Measurements from ENCODE around the gene CNTNAP4. TPM values are rescaled to one million over a fixed set of nuclear protein-coding genes. Genes with fewer than 3 reads are reported as not detected.

The CNTNAP4 gene
- total and polyA plus RNA-seq, 4 donors, result 0.06 to 0.09 TPM; not detected in 2

DNA sequence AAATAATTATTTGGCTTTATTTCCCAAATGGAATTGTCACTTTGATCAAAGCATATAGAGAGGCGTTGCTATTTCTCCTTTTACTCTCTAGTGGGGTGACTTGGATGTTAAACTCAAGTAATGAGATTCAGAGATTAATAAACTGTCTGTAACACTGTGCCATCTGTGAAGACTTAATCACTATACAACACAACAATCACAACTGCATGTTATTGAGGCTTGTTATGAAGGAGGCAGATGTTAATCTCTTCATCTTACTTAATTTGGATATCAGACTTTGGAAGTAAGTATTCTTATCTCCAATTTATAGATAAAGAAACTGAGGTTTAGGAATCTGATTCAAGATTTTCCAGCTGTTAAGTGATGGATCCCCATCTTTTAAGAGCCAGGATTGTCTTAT lies 132.5 kb downstream of the CNTNAP4 start:
- no peak for DNase-seq (ENCODE audit: low spot score)
- WGBS, result 80% methylated on average over 1 of the region's 1 CpG

More for the DNA sequence above, 132.5 kb downstream of the CNTNAP4 start:
- Histone ChIP-seq H3K36me3 (ENCODE audit: control insufficient read depth in 4 of 4, insufficient read depth in 3 of 4, low read depth in 1 of 4, low read length in 3 of 4) (no peaks in the 10 kb centered on the region), H3K4me3 (ENCODE audit: low read depth in 1 of 3, low read length in 3 of 3) (no peak overlapping the region), H3K4me1 (ENCODE audit: control insufficient read depth in 4 of 4, insufficient read depth in 4 of 4, low read length in 3 of 4) (no peaks in the 10 kb centered on the region), H3K9ac (ENCODE audit: low read depth in 1 of 2, low read length in 2 of 2) (no peak overlapping the region), H3K27ac (ENCODE audit: low read depth in 1 of 2, low read length in 2 of 2) (no peak overlapping the region), H3K27me3 (ENCODE audit: control insufficient read depth in 4 of 4, insufficient read depth in 4 of 4, low read length in 3 of 4) (no peaks in the 10 kb centered on the region), H3K9me3 (ENCODE audit: control insufficient read depth in 4 of 4, low read length in 3 of 4) (peaks cover 0 to 6% (median 0%) of the 10 kb centered on the region in 4 donors)
- TF ChIP-seq MAX (IDR thresholded peaks at IDR 0.05) (no peak), HNF4G (IDR thresholded peaks at IDR 0.05) (no peak), ZBTB33 (IDR thresholded peaks at IDR 0.05) (no peak), CTCF (IDR thresholded peaks at IDR 0.05; ENCODE audit: low read depth, low read length, missing input control) (no peak), GABPA (IDR thresholded peaks at IDR 0.05 in 1 of 2, conservative IDR thresholded peaks at IDR 0.05 in 1 of 2) (no peak), RAD21 (IDR thresholded peaks at IDR 0.05) (no peak), TAF1 (conservative IDR thresholded peaks at IDR 0.05) (no peak), FOXA1 (IDR thresholded peaks at IDR 0.05) (no peak), YY1 (IDR thresholded peaks at IDR 0.05) (no peak), SP1 (IDR thresholded peaks at IDR 0.05) (no peak), HNF4A (conservative IDR thresholded peaks at IDR 0.05) (no peak), ATF3 (IDR thresholded peaks at IDR 0.05) (no peak), NR2F2 (IDR thresholded peaks at IDR 0.05) (no peak)
- TF ChIP-seq, protein P1, sequence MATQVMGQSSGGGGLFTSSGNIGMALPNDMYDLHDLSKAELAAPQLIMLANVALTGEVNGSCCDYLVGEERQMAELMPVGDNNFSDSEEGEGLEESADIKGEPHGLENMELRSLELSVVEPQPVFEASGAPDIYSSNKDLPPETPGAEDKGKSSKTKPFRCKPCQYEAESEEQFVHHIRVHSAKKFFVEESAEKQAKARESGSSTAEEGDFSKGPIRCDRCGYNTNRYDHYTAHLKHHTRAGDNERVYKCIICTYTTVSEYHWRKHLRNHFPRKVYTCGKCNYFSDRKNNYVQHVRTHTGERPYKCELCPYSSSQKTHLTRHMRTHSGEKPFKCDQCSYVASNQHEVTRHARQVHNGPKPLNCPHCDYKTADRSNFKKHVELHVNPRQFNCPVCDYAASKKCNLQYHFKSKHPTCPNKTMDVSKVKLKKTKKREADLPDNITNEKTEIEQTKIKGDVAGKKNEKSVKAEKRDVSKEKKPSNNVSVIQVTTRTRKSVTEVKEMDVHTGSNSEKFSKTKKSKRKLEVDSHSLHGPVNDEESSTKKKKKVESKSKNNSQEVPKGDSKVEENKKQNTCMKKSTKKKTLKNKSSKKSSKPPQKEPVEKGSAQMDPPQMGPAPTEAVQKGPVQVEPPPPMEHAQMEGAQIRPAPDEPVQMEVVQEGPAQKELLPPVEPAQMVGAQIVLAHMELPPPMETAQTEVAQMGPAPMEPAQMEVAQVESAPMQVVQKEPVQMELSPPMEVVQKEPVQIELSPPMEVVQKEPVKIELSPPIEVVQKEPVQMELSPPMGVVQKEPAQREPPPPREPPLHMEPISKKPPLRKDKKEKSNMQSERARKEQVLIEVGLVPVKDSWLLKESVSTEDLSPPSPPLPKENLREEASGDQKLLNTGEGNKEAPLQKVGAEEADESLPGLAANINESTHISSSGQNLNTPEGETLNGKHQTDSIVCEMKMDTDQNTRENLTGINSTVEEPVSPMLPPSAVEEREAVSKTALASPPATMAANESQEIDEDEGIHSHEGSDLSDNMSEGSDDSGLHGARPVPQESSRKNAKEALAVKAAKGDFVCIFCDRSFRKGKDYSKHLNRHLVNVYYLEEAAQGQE (IDR thresholded peaks at IDR 0.05), result no peak

Data from liver (tissue), 9 donors.